Naive thymus-derived CD8-positive, alpha-beta T cell (primary cell): ENCODE measurements around the gene TNNI2. TPM values are rescaled to one million over a fixed set of nuclear protein-coding genes. Genes with fewer than 3 reads are reported as not detected.
"Not testable (repeated sequence)": the region's sequence is repeated elsewhere in the genome, so short reads cannot be mapped to it uniquely, and the experiment has no call there.

Experiments used
- ATAC-seq, 2 donors: fragments of 150-1000 bp; cut with Tn5 transposase in 1 of 2; sonication (Bioruptor Pico), chemical (Tn5 transposase) in 1 of 2; 1 replicate in 1 of 2; 2 replicates in 1 of 2; pipeline ENCODE4 v1.10.0; 2021; ENCODE audit warnings: mild to moderate bottlenecking in 2 of 2, moderate library complexity in 2 of 2
- POLR2A ChIA-PET: fragments of 350-600 bp; sonication (Branson Sonifier 250); formaldehyde crosslinking; loops from one replicate; lab custom pipeline; 2021; ENCODE audit warnings: antibody characterized with exemption; lab: Charles Lee
- DNase-seq, 10 donors: peaks; one replicate each; pipeline versions ENCODE4 v3.0.0 to v3.0.0-alpha.2; 2020 to 2022
- H3K27ac Mint-ChIP-seq, 10 donors: one replicate each; pipeline ENCODE4 v1.8.0; 2020 to 2022; ENCODE audit warnings: mild to moderate bottlenecking in 10 of 10, mixed read lengths in 10 of 10, moderate library complexity in 4 of 10, inconsistent platforms in 1 of 10
- H3K27me3 Mint-ChIP-seq, 5 donors: one replicate each; pipeline ENCODE4 v1.8.0; 2021 to 2022; ENCODE audit warnings: mixed read lengths in 5 of 5
- H3K36me3 Mint-ChIP-seq, 3 donors: one replicate each; pipeline ENCODE4 v1.8.0; 2020 to 2022; ENCODE audit warnings: mixed read lengths in 3 of 3, mild to moderate bottlenecking in 2 of 3, inconsistent platforms in 1 of 3
- H3K4me1 Mint-ChIP-seq, 4 donors: one replicate each; pipeline ENCODE4 v1.8.0; 2021 to 2022; ENCODE audit warnings: mixed read lengths in 4 of 4
- H3K4me3 Mint-ChIP-seq, 10 donors: one replicate each; pipeline ENCODE4 v1.8.0; 2020 to 2022; ENCODE audit warnings: mild to moderate bottlenecking in 10 of 10, mixed read lengths in 10 of 10, moderate library complexity in 6 of 10, inconsistent platforms in 1 of 10
- H3K9me3 Mint-ChIP-seq, 9 donors: one replicate each; pipeline ENCODE4 v1.8.0; 2020 to 2022; ENCODE audit warnings: mixed read lengths in 9 of 9, mild to moderate bottlenecking in 3 of 9, inconsistent platforms in 1 of 9, moderate library complexity in 1 of 9
- polyA plus RNA-seq, 3 donors: library from polyadenylated mRNA; unstranded; fragments of 300-500 nt; fragmentation: Illumina TruSeq; gene quantifications; one replicate each; pipeline ENCODE4 v1.2.3, GENCODE V29; 2021
- total RNA-seq, 8 experiments: library from RNA in 2 of 8; stranded (reverse) in 2 of 8; gene quantifications; one replicate each; pipeline ENCODE4 v1.2.3 and lab custom pipeline; 2021 to 2026

TNNI2 gene
- total and polyA plus RNA-seq, 5 experiments from 2014 or later, result not detected

DNA sequence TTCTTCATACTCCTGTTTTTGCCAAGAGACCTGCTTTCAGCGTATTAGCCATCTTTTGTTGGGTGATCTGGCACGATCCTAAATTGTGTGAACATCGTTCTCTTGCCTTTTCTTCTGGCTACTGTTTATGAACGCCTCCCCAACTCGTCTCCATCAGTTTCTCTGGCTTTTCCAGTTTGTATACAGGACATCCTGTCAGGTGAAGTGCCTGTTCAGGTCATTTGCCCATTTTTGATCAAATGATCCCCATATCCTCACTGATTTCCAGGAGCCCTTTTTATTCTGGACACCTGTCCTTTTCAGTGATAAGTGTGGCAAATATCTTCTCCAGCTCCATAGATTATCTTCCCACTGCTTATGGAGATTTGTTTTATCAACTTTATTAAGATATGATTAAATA is 26.5 kb upstream of the TNNI2 start:
- DNase-seq, result no peak
- POLR2A ChIA-PET, result no interaction called here
- H3K9me3 Mint-ChIP-seq, result peaks cover 0 to 8% (median under 1%) of the 10 kb centered on the region in 9 donors
- no peak overlapping the region for H3K4me3 Mint-ChIP-seq
- no peak overlapping the region for H3K27ac Mint-ChIP-seq
- peaks cover 0 to 16% (median 1%) of the 10 kb centered on the region in 5 donors for H3K27me3 Mint-ChIP-seq
- H3K36me3 Mint-ChIP-seq, result peaks cover 0 to 4% (median 0%) of the 10 kb centered on the region in 3 donors
- ATAC-seq, result no peak
- peaks cover 0 to 4% (median under 1%) of the 10 kb centered on the region in 4 donors for H3K4me1 Mint-ChIP-seq

DNA sequence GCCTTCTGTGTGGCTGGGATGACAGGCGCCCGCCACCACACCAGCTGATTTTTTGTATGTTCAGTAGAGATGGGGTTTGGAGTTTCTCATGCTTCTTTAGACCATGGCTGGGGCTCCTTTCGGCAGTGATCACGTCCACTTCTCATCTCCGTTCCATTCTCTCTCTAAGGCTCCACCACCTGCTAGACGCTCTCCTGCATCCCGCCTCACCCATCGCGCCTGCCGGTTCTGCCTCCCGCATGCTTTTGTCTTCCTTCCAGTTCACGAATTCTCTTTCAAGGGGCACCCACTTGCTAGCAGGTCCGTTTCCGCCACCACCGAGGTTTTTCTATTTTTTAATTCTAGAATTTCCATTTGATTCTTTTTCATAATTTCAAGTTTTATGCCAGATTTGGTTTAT is 26.0 kb upstream of the TNNI2 start:
- H3K36me3 Mint-ChIP-seq, result peaks cover 0 to 5% (median 4%) of the 10 kb centered on the region in 3 donors
- POLR2A ChIA-PET, result no interaction called here
- peaks cover 0 to 16% (median 1%) of the 10 kb centered on the region in 5 donors for H3K27me3 Mint-ChIP-seq
- no peak overlapping the region for H3K4me3 Mint-ChIP-seq
- peaks cover 0 to 12% (median 3%) of the 10 kb centered on the region in 9 donors for H3K9me3 Mint-ChIP-seq
- peak overlapping the region in 1 of 10 donors; percentile 64 for H3K27ac Mint-ChIP-seq
- no peak for ATAC-seq
- no peak for DNase-seq
- peaks cover 0 to 4% (median under 1%) of the 10 kb centered on the region in 4 donors for H3K4me1 Mint-ChIP-seq

DNA sequence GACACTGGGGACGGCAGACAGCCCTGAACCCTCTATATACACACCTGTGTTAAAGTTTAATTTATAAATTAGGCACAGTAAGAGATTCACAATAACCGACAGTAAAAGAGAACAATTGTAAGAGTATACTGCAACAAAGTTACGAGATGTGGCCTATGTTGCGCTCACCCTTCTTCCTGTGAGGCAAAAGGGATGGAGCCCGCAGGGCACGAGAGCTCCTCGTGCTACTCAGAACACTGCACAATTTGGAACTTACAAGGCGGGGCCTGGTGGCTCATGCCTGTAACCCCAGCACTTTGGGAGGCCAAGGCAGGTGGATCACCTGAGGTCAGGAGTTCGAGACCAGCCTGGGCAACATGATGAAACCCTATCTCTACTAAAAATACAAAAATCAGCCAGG is 25.4 kb upstream of the TNNI2 start:
- H3K4me3 Mint-ChIP-seq, ATAC-seq, POLR2A ChIA-PET, DNase-seq, H3K36me3 Mint-ChIP-seq, H3K4me1 Mint-ChIP-seq: not testable (repeated sequence)
- H3K27me3 Mint-ChIP-seq, result peaks cover 0 to 16% (median 1%) of the 10 kb centered on the region in 5 donors
- H3K27ac Mint-ChIP-seq, result peak overlapping the region in 1 of 10 donors; percentile 64
- H3K9me3 Mint-ChIP-seq, result peaks cover 0 to 13% (median 3%) of the 10 kb centered on the region in 9 donors

DNA sequence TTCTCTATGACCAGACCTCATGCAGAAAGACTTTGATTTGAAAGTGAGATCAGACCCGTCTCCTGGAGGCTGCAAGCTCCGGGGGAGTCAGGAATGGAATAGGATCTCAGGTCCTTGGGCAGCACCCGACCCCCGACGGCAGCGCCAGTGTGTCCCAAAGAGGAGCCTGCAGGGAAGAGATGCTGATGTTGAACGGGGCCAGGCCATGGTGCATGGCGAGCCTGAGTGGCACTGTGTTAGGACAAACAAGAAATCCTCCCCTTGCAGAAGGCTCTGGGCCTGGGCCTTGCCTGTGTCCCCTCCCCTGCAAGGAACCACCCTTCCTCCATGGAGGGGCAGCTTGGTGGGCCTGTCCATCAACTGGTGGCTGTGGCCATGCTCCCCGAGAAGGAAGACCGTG is 24.1 kb upstream of the TNNI2 start:
- H3K27me3 Mint-ChIP-seq, result peaks cover 0 to 11% (median 1%) of the 10 kb centered on the region in 5 donors
- peaks cover 0 to 2% (median under 1%) of the 10 kb centered on the region in 4 donors for H3K4me1 Mint-ChIP-seq

DNA sequence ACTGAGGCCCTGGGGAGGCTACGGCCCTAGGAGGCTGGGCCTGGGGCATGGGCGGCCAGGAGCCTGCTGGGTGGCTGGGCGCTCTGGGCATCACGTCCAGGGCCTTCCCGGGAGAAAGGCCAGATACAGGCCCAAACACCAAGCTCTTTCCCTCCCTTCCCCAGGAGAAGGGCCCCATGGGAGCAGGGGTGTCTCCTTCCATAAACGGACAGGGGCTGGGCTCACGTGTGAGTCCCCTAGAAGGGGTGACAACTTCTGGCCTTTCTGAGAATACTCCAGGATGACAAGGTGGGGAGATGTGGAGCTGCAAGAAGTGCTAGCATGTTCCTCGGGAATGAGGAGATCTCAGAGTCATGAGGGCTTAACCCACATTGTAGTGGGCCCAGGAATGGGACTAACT is 23.5 kb upstream of the TNNI2 start:
- Mint-ChIP-seq H3K4me3 (no peak overlapping the region), H3K9me3 (peaks cover 0 to 23% (median 10%) of the 10 kb centered on the region in 9 donors), H3K27ac (no peak overlapping the region), H3K4me1 (peaks cover 0 to 2% (median 0%) of the 10 kb centered on the region in 4 donors), H3K36me3 (peaks cover 0 to 12% (median 4%) of the 10 kb centered on the region in 3 donors), H3K27me3 (peaks cover 0 to 11% (median 1%) of the 10 kb centered on the region in 5 donors)
- no peak for DNase-seq
- POLR2A ChIA-PET, result no interaction called here
- ATAC-seq, result no peak

More for the DNA sequence above, 24.1 kb upstream of the TNNI2 start:
- H3K9me3 Mint-ChIP-seq, result peaks cover 0 to 22% (median 6%) of the 10 kb centered on the region in 9 donors
- no peak overlapping the region for H3K27ac Mint-ChIP-seq
- POLR2A ChIA-PET, result no interaction called here
- H3K36me3 Mint-ChIP-seq, result peaks cover 0 to 12% (median 4%) of the 10 kb centered on the region in 3 donors
- ATAC-seq, result no peak
- DNase-seq, result no peak
- no peak overlapping the region for H3K4me3 Mint-ChIP-seq

DNA sequence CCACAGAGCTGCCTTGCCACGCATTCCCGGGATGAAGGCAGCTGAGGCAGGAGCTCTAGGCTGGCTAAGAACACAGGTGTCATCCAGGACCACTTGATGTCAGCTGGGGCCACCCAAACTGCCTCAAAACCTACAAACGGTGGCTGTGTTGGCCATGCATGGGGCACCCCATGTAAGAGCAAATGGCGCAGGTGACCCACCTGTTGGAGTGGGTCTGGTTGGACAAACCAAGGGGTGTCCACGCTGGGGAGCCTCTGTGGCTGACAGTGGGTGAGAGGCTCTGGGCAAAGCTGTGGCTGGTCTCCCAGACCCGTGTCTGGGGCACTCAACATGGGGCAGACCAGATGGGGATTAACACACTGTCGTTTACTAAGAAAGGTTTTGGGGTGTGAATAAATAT is 23.0 kb upstream of the TNNI2 start:
- Mint-ChIP-seq H3K4me3 (no peak overlapping the region), H3K4me1 (peaks cover 0 to 2% (median 0%) of the 10 kb centered on the region in 4 donors), H3K27ac (no peak overlapping the region), H3K36me3 (peaks cover 0 to 12% (median 4%) of the 10 kb centered on the region in 3 donors), H3K27me3 (peaks cover 0 to 11% (median 1%) of the 10 kb centered on the region in 5 donors), H3K9me3 (peaks cover 0 to 23% (median 10%) of the 10 kb centered on the region in 9 donors)
- ATAC-seq (no peak), DNase-seq (no peak)
- POLR2A ChIA-PET, result no interaction called here

DNA sequence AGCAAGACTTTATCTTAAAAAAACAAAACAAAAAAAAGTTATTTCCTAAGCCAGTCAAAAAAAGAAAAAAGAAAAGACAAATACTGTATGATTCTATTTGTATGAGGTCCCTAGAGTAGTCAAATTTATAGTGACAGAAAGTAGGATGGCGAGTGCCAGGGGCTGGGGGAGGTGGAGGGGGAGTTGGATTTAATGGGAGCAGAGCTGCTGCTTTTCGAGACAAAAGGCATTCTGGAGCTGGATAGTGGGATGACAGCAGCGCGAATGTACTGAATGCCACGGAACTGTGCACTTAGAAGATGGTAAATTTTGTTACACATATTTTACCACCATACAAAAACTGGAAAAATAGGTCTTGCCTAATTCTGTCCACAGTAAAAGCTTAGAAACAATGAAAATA is 21.8 kb upstream of the TNNI2 start:
- Mint-ChIP-seq H3K9me3 (peaks cover 0 to 23% (median 11%) of the 10 kb centered on the region in 9 donors), H3K36me3 (peaks cover 0 to 12% (median 4%) of the 10 kb centered on the region in 3 donors), H3K4me3 (no peak overlapping the region), H3K27ac (no peak overlapping the region), H3K27me3 (peaks cover 0 to 11% (median 5%) of the 10 kb centered on the region in 5 donors), H3K4me1 (peaks cover 0 to 5% (median 0%) of the 10 kb centered on the region in 4 donors)
- POLR2A ChIA-PET, result no interaction called here
- DNase-seq (no peak), ATAC-seq (no peak)

DNA sequence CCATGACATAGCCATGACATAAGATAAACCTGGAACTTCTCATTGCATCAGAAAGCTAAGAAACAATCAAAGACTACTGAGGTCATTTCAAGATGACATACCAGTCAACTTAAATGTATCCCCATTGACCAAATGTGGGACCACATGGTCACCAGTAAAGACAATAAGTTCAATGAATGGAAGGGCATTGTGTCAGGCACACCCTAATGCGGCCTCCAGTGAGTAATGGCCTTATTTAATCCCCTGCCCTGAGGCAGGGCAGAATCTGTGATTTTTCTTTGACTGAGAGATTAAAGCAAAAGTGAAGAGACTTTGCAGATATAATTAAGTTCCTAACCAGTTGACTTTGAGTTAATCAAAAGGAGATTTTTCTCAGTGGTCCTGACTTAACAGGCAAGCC is 21.3 kb upstream of the TNNI2 start:
- ATAC-seq (no peak), DNase-seq (no peak)
- H3K36me3 Mint-ChIP-seq, result peaks cover 0 to 12% (median 0%) of the 10 kb centered on the region in 3 donors
- H3K4me1 Mint-ChIP-seq, result peaks cover 0 to 5% (median 0%) of the 10 kb centered on the region in 4 donors
- POLR2A ChIA-PET, result no interaction called here
- H3K4me3 Mint-ChIP-seq, result no peak overlapping the region
- peaks cover 0 to 8% (median 5%) of the 10 kb centered on the region in 5 donors for H3K27me3 Mint-ChIP-seq
- H3K27ac Mint-ChIP-seq, result no peak overlapping the region
- H3K9me3 Mint-ChIP-seq, result peaks cover 0 to 23% (median 11%) of the 10 kb centered on the region in 9 donors

DNA sequence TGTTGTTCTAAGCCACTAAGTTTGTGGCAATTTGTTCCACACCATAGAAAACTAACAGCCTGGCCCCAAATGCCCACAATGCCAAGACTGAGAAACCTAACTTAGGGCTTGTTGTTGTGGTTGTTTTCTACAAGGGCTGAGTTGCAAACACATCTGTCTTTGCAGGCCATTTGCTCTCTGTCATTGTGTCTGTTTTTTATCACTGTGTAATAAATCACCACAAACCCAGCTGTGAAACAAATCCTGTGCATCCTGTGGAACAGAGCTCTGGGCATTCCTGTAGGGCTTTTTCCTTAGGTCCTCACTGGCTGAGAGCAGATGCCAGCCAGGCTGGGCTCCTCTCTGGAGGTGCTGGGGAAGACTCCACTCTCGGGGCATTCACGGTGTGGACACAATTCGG is 19.7 kb upstream of the TNNI2 start:
- peaks cover 0 to 23% (median 11%) of the 10 kb centered on the region in 9 donors for H3K9me3 Mint-ChIP-seq
- POLR2A ChIA-PET, result interaction anchor here (0.5 kb wide), 1 partner anchor 11 kb away, joined by 3 read pairs; no protein-coding TSS in a partner anchor
- DNase-seq (no peak), ATAC-seq (no peak)
- H3K4me1 Mint-ChIP-seq, result peaks cover 0 to 6% (median 0%) of the 10 kb centered on the region in 4 donors
- H3K36me3 Mint-ChIP-seq, result peaks cover 0 to 12% (median 0%) of the 10 kb centered on the region in 3 donors
- peaks cover 0 to 5% (median 0%) of the 10 kb centered on the region in 5 donors for H3K27me3 Mint-ChIP-seq
- no peak overlapping the region for H3K4me3 Mint-ChIP-seq
- H3K27ac Mint-ChIP-seq, result no peak overlapping the region

DNA sequence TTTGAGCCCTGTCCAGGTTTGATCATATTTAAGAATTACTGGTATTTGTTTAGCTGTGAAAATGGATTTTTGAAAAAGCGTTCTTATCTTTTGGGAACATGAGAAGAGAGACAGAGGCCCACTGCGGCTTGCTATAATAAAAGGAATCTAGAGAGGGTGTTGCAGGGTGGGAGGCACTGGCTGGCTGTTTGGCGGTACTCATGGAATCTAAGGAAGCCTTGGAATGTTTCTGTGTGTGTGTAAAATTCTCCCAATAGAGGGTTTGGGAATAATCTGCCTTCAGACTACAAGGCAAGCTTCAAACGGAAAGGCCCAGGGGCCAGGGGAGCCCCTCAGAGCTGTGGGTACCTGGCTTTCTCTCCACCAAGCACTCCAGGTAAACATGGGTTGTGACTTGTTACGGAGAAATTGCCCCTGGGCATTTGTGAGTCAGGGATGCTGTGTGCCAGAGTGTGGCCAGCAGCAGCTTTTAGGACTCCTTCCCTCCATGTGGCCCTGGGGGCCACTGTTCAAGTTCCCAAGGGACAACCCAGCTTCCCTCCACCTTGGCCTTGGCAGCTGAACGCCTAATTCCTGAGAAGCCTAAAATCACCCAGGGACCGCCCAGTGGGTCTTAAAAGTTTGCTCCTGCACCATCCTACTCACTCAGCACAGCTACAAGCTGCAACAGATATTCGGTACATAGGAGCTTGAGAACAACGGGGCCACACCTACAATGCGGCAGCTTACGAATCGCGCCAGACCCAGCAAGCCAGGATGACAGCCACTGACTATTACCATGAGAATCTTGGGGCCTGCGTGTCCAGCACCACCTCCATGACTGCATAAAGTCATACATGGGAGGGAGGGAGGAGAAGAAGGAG is 18.1 kb upstream of the TNNI2 start:
- H3K4me3 Mint-ChIP-seq, result no peak overlapping the region
- H3K36me3 Mint-ChIP-seq, result peaks cover 0 to 12% (median 0%) of the 10 kb centered on the region in 3 donors
- no peak overlapping the region for H3K27ac Mint-ChIP-seq
- peaks cover 0 to 5% (median 0%) of the 10 kb centered on the region in 5 donors for H3K27me3 Mint-ChIP-seq
- H3K4me1 Mint-ChIP-seq, result peaks cover 0 to 6% (median 0%) of the 10 kb centered on the region in 4 donors
- peaks cover 0 to 23% (median 11%) of the 10 kb centered on the region in 9 donors for H3K9me3 Mint-ChIP-seq
- POLR2A ChIA-PET, result no interaction called here
- no peak for DNase-seq
- no peak for ATAC-seq

DNA sequence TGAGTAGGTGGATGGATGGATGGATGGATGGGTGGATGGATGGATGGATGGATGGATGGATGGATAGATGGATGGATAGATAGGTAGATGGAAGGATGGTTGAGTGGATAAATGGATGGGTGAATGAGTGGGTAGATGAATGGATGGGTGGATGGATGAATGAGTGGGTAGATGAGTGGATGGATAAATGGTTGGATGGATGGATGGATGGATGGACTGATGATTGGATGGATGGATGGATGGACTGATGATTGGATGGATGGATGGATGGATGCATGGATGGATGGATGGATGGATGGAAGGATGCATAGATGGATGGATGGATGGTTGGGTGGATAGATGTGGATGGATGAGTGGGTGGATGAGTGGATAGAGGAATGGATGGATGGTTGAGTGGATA is 17.2 kb upstream of the TNNI2 start:
- H3K27me3 Mint-ChIP-seq, result peaks cover 0 to 5% (median 0%) of the 10 kb centered on the region in 5 donors
- peaks cover 0 to 12% (median 0%) of the 10 kb centered on the region in 3 donors for H3K36me3 Mint-ChIP-seq
- H3K4me3 Mint-ChIP-seq, result peak overlapping the region in 1 of 10 donors; percentile 52
- no peak overlapping the region for H3K27ac Mint-ChIP-seq
- peaks cover 0 to 6% (median 0%) of the 10 kb centered on the region in 4 donors for H3K4me1 Mint-ChIP-seq
- H3K9me3 Mint-ChIP-seq, result peaks cover 0 to 23% (median 11%) of the 10 kb centered on the region in 9 donors
- POLR2A ChIA-PET, result no interaction called here
- DNase-seq, result no peak
- no peak for ATAC-seq

DNA sequence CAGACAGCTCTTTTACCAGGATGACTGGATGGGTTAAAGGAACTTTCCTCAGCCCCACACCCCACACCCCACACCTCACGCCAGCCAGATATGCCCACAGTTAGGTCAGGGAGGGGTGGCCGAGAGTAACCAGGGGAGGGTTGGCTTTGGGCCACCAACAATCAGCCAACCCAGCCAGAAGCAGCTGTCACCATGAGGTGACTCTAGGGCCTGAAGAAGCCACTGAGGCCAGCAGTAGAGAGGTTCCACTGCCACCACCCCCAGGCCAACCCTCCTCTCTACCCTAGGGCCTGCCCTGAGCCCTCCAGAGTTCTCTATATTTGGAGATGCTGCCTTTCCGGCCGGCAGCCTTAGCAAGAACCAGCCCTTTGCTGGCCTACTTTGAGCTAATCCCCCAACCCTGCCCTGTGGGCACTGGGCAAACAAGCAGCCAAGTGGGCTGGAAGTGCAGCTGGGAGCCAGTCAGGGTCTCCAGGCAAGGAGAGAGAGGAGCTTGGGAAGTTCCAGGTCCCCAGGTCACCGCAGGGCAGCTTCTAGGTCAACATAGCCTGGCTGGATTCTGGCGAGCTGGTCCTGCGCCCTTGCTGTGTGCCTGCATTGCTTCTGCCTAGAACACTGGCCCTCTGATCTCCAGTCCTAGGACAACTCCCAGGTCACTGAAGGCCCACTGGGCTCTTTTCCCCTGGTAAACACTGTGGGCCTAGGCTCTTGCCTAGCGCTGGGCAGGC is 16.0 kb upstream of the TNNI2 start:
- POLR2A ChIA-PET, result interaction anchor here (0.6 kb wide), 1 partner anchor 29 kb away, joined by 4 read pairs; no protein-coding TSS in a partner anchor
- DNase-seq, result no peak
- peak overlapping the region in 1 of 10 donors; percentile 53 for H3K27ac Mint-ChIP-seq
- H3K27me3 Mint-ChIP-seq, result peaks cover 0 to 9% (median 5%) of the 10 kb centered on the region in 5 donors
- no peak for ATAC-seq
- H3K36me3 Mint-ChIP-seq, result peaks cover 0 to 8% (median 0%) of the 10 kb centered on the region in 3 donors
- no peak overlapping the region for H3K4me3 Mint-ChIP-seq
- peaks cover 0 to 18% (median 5%) of the 10 kb centered on the region in 9 donors for H3K9me3 Mint-ChIP-seq
- peaks cover 0 to 6% (median 0%) of the 10 kb centered on the region in 4 donors for H3K4me1 Mint-ChIP-seq
